GM12865 (cell line): ENCODE measurements around the gene FNDC1.
A peak's percentile ranks its signal among the peaks of the same experiment; 100 is the strongest.

Experiments used
- DNase-seq: peaks from one replicate; pipeline ENCODE4 v3.0.0; 2010; ENCODE audit warnings: low read depth
- H3K4me3 ChIP-seq: 2 replicates; pipeline ENCODE4 v1.5.1; 2011; ENCODE audit warnings: mild to moderate bottlenecking, low read depth, low read length, control low read depth
- TF ChIP-seq, protein P1 (sequence below): IDR thresholded peaks from 2 replicates; pipeline ENCODE4 v1.5.1; 2011; ENCODE audit warnings: low read length, control low read depth, low read depth, inconsistent platforms; ENCODE audit not compliant: insufficient read depth; ENCODE audit errors: missing control alignments

Gene FNDC1

DNA sequence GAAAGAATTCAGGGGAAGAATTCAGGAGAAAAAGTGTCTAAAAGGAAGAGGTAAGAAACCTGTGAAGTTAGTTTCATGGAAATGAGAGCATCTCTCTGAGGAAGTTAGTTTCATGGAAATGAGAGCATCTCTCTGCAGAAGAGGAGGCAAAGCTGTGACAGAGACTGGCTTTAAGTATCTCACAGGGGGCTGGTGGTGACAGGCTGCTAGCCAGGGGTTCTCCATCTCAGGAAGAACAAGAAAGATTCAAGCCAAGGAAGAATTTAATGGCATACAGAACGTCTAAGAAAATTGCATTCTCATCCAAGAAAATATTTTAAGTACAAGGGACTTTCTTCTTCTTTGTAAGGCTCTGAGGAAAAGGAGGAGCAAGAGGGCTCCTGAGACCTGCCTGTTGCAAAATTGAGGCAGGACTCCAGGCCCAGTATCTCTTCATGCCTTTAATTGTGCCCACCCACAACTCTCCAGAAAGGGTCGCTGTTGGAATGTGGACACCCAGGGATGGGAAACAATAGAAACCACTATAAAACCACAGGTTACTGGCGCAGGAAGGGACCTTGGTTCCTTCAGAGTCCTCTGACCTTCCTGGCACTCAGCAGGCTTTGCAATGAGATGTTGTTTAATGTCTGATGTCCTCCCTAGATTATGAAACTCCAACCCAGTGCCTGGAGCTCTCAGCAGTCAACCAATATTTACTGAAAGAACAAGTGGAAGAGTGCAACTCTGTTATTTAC is 136.8 kb downstream of the FNDC1 start:
- no peak overlapping the region for H3K4me3 ChIP-seq
- TF ChIP-seq, protein P1, sequence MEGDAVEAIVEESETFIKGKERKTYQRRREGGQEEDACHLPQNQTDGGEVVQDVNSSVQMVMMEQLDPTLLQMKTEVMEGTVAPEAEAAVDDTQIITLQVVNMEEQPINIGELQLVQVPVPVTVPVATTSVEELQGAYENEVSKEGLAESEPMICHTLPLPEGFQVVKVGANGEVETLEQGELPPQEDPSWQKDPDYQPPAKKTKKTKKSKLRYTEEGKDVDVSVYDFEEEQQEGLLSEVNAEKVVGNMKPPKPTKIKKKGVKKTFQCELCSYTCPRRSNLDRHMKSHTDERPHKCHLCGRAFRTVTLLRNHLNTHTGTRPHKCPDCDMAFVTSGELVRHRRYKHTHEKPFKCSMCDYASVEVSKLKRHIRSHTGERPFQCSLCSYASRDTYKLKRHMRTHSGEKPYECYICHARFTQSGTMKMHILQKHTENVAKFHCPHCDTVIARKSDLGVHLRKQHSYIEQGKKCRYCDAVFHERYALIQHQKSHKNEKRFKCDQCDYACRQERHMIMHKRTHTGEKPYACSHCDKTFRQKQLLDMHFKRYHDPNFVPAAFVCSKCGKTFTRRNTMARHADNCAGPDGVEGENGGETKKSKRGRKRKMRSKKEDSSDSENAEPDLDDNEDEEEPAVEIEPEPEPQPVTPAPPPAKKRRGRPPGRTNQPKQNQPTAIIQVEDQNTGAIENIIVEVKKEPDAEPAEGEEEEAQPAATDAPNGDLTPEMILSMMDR: no peak
- DNase-seq: no peak

DNA sequence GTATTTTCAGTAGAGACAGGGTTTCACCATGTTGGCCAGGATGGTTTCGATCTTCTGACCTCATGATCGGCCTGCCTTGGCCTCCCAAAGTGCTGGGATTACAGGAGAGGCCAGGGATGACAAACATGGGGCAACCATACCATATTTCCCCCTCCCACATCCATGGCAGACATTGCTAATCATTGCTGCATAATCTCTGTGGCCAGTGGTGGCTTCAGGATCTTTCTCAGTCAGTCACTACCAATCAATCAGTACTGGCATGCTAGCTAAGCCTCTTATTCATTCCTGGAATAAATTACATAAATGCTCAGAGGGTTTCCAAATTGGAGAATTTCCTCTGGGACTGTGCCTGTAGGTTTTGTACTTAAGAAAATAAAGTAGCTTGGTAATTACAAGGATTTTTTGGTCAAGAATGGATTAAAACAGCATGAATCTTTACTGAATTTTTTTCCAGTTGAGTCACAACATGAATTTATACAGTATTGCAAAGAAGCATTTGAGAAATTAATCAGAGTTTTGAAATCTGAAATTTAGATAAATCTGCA is 138.1 kb downstream of the FNDC1 start:
- H3K4me3 ChIP-seq: no peak overlapping the region
- no peak for DNase-seq
- TF ChIP-seq, protein P1: no peak

DNA sequence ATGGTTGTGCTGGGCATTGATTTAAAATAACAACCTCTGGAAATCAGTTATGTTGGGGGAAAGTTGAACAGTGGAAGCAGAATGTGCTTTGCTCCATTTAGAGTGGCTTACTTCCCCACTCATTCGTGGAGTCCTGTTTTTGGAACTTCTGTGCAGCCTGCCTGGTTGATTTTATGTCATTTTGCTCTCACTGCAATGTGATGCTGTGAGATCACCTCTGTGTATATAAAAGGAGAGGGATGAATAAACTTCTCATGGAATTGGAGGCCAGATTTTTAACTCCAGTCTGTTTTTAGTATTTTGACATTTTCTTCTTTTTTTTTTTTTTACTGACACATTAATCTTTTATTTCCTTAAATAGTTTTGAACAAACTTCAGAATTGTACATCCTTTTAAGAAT is 139.0 kb downstream of the FNDC1 start:
- H3K4me3 ChIP-seq: no peak overlapping the region
- DNase-seq: no peak
- TF ChIP-seq, protein P1: no peak

DNA sequence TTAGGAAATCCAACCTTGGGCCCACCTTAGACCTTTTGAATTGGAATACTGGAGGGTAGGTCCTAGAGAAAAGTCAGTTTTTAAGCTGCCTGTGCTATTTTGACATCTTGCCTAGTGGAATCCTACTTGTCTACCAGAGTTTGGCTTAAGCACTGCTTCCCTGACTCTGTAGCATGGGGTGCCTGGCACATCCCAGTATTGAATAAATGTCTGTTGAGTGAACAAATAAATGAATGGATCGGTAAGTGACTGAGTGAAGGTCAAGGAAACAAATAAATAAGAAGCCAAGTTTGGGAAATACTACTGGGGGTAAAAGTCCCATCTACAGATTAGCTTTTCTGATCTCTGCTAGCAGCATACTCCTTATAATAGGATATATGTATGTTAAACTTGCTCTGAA is 140.5 kb downstream of the FNDC1 start:
- H3K4me3 ChIP-seq: no peak overlapping the region
- DNase-seq: no peak
- TF ChIP-seq, protein P1: no peak

DNA sequence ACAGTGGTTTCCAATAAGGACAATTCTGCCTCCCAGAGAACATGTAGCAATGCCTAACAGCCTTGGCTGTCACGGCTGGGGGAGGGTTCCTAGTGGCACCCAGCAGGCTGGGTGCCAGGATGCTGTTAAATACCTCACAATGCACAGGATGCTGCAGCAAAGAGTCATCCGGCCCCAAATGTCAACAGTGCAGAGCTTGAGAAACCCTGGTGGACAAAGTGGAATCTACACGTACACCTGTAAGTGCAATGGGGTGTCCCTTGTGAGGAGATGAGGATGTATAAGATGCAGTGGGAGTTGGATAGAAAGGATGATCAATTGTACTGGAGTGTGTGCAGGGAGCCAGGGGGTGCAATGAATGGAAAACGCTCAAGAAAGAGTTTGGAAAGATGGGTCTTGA is 142.4 kb downstream of the FNDC1 start:
- peak; percentile 14 for DNase-seq
- no peak overlapping the region for H3K4me3 ChIP-seq
- TF ChIP-seq, protein P1: peak; percentile 13

DNA sequence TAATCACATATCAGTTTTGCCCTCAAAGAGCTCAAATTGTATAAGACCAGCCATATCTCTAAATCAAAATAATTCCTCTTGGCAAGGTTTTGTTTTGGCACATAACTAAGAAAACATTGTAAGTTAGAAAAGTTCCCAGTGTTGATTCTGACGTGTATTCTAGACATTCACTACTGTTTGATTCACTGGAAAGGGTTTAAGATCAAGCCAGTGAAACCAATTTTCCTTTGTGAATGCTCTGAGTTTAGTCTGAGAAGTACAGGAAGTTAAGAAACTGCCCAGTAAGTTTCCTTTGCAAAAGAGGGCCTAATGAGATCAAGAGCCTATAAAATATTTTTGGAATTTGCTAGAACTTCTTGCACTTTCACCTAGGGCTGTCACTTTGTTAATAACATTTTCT is 143.0 kb downstream of the FNDC1 start:
- DNase-seq: no peak
- no peak overlapping the region for H3K4me3 ChIP-seq
- TF ChIP-seq, protein P1: no peak

DNA sequence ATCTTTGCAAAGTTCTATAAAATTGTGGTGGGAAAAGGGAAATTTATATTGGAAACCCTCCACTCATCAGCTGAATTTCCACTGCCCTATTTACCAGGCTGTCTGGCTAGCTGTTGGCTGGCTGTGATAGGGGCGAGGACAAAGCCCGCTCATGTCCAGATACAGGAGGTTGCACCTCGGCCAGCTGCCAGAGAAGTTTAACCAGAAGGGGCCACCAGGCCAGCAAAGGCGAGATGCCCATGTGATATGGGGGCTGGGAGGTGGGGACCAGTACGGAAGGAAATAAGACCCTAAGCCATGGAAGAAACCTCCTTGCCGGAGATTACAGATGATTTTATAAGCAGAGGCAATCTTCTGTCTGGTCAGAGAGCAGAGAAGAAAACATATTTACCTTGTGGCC is 143.8 kb downstream of the FNDC1 start:
- TF ChIP-seq, protein P1: no peak
- no peak for DNase-seq
- H3K4me3 ChIP-seq: no peak overlapping the region
